NCI-H2196 (cell line): ENCODE data around the gene ELFN1.

Experiments
- DNase-seq: peaks from one replicate; lab custom pipeline; 2025; ENCODE audit not compliant: unreplicated experiment; lab: John Stamatoyannopoulos, UW

ELFN1 gene

DNA sequence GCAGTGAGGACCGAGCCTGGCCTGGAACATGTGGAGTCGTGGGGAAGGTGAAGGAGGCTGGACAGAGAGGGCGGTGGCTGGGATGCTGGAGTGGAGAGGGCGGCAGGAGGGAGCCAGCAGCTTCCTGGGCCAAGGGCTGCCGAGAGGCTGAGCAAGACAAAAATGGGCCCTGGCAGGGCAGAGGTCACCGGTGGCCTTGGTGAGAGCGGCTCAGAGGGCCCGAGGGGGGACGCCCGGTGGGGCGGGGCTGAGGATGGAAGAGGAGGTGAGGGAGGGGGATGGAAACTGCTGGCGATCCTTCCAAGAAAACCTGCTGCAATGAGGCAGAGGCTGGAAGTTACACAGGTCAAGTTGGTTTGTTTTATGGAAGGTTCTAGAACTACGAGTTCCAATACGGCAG, 69.5 kb downstream of the ELFN1 start:
- no peak for DNase-seq

DNA sequence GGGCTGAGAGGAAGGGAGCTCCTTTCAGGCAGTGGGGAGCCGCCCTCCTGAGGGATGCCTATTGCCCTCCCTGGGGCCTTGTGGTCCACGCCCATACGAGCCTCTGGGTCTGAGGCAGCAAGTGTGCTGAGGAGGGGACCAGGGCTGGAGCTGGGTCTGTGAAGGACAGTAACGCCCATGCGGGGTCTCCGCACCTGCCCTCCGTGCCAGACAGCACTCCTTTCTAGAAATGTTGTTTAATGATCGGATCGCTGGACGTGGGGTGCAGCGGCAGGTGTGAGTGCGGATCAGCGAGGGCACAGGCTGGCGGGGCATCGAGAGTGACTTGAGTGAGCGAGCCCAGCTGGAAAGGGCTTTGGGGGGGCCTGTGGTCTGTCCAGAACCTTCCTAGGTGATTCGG, 70.1 kb downstream of the ELFN1 start:
- no peak for DNase-seq

DNA sequence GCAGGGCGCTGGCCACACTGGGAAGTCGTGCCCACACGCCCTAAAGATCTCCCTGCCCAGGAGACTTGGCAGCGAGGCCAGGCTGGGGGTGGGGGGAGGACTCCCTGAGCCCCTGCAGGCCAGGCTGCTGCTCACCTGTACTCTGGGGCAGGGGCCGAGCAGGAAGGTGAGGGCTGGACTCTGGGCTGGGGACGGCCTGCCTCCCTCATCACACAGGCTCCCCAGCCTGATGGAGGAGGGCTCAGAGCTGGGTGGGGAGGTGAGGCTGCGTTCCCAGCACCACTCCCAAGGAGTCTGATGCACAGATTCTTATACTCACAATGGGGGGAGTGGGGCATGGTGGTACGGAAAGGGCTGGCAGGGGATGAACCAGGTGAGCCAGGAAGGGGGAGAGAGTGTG, 71.2 kb downstream of the ELFN1 start:
- no peak for DNase-seq

DNA sequence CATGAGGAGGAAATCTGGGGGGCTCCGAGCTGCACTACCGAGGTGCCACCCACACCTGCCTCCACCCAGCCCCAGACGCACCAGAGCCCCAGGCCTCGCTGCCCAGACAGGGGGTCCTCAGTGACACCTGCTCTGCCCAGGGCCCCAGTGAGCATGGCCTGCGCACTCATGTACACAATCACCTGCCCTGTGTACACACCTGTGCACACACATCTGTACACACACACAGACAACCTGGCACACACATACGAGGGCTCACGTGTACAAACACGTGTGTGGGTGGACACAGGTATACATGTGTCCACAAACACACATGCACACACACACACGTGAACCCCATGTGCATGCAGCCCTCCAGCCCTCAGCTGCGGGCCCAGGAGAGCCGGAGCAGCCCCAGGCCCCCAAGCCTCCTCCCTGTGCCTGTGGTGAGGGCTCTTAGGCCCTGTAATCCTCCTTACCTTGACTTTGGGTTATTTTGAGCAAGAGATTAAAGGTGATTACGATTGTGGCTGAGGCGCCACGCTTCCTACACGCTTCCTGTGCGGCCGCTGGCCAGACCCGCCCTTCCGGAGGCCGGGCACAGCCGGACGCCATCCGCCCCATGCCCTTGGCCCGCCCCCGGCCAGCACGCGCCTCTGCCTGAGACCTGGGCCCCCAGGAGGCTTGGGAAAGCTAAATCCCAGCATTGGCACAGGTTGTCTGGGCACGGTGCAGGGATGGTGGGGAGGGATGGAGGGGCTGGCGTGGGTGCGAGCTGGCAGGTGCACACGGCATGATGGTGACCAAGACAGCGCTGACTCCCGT, 71.9 kb downstream of the ELFN1 start:
- DNase-seq = no peak

DNA sequence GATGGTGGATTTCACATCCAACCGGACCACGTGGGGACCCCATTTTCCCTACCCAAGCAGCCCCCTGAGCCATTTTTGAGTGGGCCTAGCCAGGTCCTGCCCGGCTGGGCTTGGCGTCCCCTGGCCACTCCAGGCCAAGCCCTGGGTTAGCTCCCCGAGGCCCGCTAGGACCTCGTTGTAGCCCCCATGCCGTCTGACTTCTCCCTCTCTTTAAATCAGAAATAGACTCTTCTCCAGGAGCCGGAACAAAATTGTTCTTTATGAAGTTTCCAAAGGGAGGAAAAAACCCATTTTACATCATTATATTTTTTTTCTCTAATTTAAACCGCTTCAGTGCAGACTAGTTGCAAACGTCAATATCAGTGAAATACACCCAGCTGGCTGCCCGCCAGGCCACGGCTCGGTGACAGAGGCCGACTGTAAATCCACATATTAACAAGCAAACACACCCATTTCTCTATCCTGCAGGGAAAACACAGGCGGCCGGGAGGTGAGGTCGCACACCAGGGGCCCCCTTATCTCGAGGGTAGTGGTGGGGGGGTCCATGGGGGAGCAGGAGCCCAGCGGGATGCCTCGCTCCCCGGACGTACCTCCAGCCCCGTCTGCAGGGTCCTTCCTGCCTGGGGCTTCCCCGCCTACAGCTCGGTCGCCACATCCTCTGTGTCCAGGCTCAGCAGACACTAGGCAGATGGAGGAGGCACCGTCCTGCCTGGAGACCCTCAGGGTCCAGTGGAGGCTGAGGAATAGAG, 72.7 kb downstream of the ELFN1 start:
- DNase-seq = no peak

DNA sequence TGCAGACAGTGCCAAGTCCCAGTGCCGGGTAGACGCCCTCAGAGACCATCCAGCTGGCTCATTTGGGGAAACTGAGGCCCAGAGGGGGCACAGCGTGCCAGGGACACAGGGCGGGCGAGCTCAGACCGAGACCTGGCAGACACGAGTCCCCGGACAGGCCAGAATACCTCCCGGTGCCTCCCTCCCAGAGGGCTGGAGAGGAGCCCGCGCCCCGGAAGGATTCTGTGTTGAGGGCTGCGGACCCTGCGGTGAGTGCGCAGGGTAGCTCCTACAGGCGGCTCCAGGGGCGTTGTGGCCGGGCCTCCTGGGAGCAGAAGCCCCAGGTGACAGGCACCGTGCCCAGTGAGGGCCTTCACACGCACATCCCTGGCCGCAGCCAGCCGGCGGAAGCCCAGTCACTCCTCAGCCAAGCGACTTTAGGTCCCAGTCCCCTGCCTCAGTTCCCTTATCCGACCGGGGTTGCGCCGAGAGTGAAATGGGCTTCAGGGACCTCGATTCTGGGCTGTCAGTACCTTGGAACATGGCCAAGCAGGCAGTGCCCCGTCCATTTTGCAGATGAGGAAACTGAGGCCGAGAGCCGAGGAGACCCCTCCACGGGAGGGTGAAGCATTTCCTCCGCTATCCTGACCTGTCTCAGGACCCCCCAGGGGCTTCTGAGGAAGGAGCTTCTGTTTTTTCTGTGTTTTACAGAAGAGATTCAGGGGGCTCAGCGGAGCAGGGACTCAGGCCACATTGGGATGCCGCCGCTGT, 73.6 kb downstream of the ELFN1 start:
- DNase-seq = no peak

DNA sequence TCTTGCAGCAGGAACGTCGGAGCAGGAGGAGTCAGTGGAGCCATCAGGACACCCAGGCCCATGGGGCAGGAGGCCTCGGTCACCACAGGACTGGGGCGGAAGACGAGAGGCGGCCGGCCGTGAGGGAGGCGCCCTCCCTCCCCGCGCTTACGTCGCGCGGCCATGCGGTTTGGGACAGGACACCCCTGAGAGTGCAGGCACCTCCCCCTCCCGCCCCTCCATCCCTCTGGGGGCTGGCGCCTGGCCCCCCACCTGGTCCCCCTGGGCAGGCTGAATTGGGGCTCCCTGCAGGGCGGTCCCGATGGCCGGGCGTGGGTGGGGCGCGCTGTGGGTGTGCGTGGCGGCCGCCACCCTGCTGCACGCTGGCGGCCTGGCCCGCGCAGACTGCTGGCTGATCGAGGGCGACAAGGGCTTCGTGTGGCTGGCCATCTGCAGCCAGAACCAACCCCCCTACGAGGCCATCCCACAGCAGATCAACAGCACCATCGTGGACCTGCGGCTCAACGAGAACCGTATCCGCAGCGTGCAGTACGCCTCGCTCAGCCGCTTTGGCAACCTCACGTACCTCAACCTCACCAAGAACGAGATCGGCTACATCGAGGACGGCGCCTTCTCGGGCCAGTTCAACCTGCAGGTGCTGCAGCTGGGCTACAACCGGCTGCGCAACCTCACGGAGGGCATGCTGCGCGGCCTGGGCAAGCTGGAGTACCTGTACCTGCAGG, 74.4 kb downstream of the ELFN1 start:
- DNase-seq = no peak

DNA sequence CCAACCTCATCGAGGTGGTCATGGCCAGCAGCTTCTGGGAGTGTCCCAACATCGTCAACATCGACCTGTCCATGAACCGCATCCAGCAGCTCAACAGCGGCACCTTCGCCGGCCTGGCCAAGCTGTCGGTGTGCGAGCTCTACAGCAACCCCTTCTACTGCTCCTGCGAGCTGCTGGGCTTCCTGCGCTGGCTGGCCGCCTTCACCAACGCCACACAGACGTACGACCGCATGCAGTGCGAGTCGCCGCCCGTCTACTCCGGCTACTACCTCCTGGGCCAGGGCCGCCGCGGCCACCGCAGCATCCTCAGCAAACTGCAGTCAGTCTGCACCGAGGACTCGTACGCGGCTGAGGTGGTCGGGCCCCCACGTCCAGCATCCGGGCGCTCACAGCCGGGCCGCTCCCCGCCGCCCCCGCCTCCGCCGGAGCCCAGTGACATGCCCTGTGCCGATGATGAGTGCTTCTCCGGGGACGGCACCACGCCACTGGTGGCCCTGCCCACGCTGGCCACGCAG, 75.0 kb downstream of the ELFN1 start:
- no peak for DNase-seq

DNA sequence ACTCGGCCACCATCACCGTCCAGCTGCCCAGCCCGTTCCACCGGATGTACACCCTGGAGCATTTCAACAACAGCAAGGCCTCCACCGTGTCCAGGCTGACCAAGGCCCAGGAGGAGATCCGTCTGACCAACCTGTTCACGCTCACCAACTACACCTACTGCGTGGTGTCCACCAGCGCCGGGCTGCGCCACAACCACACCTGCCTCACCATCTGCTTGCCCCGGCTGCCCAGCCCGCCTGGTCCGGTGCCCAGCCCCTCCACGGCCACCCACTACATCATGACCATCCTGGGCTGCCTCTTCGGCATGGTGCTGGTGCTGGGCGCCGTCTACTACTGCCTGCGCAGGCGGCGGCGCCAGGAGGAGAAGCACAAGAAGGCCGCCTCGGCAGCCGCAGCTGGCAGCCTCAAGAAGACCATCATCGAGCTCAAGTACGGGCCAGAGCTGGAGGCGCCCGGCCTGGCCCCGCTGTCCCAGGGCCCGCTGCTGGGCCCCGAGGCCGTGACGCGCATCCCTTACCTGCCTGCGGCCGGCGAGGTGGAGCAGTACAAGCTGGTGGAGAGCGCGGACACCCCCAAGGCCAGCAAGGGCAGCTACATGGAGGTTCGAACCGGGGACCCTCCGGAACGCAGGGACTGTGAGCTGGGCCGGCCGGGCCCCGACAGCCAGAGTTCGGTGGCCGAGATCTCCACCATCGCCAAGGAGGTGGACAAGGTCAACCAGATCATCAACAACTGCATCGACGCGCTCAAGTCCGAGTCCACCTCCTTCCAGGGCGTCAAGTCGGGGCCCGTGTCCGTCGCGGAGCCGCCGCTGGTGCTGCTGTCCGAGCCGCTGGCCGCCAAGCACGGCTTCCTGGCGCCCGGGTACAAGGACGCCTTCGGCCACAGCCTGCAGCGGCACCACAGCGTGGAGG, 75.8 kb downstream of the ELFN1 start:
- DNase-seq = no peak

DNA sequence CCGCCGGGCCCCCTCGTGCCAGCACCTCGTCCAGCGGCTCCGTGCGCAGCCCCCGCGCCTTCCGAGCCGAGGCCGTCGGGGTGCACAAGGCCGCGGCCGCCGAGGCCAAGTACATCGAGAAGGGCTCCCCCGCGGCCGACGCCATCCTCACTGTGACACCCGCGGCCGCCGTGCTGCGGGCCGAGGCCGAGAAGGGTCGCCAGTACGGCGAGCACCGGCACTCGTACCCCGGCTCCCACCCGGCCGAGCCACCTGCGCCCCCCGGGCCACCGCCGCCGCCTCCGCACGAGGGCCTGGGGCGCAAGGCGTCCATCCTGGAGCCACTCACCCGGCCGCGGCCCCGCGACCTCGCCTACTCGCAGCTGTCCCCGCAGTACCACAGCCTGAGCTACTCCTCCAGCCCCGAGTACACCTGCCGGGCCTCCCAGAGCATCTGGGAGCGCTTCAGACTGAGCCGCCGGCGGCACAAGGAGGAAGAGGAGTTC, 76.5 kb downstream of the ELFN1 start:
- no peak for DNase-seq

DNA sequence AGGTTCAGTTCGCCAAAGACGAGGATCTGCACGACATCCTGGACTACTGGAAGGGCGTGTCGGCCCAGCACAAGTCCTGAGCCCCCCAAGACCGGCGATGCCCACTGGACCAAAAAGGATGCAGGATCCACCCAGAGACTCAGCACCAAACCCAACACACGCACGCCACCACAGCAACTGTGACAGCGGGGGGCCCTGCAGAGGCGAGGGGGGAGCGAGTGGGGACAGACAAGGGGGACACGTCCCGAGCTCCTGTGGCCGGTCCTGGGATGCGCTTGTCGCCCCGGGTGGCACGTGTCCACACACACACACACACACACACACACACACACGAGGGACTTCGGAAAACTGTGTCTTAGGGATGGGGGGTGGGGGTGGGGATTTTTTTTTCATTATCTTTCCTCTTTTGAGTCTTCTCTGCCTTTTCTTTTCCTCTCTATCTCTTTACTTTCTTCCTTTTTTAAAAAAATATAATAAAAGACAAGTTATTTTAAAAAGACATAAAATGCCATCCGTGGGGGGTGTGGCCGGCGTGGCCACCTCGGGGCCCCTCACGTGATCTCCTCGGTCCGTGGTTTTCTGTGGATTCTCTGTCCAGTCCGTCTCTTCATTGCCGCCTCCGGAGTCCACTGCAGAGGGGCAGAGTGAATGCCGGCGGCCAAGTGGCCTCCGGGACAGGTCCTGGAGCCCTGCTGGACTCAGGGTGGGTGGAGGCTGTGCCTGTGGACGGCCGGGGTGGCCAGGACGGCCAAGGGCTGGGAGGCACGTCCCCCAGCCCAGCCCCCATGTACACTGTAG, 77.1 kb downstream of the ELFN1 start:
- no peak for DNase-seq

DNA sequence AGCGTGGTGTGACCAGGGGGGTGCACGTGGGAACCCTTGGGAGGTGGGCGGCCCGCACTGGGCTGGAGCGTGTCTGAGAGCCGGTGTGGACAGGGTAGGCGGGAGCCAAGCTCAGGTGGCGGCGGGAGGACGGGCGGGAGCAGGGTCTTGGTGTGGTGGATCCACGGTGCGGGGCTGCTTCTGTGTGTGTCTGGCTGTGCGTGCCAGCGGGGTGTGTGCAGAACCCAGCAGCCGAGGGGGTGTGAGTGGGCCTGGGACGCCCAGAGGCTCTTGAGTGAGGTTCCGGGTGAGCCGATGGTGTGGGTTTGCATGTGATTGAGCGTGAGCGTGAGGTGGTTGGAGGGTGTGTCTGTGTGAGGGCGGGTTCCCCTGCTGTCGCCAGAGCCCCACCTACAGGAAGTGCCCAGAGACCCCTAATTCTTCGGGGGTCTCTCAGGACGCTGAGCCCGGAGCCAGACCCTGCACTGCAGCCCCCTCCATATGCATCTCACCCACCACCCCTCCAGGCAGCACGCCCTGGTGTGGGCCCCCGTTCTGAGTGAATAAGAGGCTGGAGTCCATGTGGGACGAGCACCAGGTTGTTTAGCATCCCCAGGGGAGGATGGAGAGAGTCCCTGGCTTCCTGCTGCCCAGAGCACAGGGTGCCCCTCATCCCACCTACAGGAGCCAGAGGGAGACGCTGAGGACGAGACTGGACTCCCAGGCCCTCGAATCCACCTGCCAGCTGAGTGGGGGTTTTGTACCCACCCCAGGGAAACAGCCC, 78.2 kb downstream of the ELFN1 start:
- no peak for DNase-seq

DNA sequence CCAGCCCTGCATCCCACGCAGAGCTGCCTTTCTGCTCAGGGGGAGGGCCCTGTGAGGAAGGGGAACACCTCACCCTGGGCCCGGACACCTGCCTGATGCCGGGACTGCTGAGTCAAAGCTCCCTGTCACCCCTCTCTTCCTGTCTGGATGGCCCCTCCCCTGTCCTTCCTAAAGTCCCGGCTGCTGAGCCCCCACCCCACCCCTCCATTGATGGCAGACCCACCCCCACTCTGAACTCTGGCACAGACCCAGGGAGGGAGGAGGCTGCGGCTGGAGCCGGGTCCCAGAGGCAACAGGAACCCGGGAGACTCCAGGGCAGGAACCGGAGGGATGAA, 78.7 kb downstream of the ELFN1 start:
- no peak for DNase-seq

DNA sequence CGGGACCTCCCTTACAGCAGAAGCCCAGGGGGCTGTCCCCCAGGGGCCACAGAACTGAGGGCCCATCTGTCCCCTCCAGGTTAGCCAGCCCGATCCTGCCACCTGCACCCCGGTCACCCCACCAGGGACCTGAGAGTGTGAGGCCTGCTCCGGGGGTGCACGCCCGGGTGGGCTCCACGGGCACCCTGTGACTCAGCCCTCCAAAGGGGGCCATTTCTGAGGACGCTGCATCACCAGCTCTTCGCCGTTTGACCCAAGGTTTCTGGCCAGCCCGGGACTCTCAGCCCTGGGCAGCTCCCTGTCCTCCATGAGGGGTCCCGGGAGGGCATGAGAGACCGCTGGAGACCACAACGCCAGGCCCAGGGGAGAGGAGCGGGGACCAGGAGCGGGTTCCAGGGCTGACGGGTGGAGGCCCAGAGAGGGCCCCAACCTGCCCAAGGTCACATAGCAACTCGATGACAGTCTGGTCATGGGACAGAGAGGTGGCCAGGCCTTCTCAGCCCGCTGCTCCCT, 79.3 kb downstream of the ELFN1 start:
- no peak for DNase-seq

DNA sequence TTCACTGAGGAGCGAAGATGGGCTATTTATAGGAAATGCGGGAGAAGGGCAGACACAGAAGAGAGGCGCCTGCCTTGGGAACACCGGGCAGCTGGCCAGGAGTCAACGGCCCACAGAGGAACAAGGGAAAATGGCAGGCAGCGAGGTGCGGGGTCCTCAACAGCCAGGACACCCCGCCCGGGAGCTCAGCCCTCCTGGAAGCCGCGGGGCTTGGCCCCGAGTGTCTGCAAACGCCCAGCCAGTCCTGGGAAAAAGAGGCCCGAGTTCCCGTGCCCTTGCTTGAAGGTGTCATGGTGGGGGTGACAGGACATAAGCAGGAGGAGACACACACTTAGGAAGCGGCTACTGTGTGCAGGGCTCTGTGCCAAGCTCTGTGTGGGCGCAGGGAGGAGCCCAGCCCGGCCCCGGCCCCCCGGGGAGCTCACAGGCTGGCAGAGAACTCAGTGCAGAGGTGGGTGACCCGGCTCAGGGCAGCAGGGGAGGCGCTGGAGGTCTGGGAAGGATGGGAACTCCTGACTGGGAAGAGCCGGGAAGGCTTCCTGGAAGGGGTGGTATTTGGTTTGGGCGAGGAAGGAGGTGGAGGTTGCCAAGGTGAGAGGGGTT, 79.9 kb downstream of the ELFN1 start:
- no peak for DNase-seq

DNA sequence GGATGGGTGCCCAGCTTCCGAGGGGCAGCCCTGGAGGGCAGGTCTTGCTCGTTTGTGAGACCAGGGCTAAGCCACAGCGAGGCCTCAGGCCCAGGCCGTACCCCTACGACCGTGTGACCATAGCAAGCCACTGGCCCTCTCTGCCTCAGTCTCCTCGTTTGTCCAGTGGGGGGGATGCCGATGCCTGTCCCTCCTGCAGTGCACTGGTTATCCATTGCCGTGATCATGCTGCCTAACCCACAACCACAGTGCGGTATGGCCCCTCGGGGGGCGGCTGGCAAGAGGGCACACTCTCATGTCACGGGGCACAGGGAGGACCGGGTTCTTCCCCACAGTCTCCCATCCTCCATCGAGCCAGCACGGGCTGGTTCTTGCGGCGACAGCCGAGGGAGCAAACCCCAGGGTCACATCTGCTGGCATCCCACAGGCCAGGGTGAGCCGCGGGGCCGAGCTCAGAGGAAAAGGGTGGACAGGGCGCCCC, 80.5 kb downstream of the ELFN1 start:
- no peak for DNase-seq

DNA sequence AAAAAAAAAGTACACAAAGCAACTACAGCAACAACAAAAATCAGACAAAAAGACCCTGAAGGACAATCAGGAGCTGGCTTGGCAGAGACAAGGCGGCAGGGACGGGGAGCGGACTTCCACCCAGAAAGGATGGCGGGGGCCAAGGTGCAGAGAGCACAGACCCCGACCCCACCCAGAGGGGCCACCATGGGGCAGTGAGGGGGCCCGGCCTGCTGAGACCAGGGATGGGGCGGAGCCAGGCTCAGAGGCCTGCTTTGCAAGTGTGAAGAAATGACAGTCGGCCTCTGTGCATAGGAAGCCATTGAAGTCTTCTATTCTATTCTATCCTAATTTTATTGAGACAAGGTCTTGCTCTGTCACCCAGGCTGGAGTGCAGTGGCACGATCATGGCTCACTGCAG, 82.0 kb downstream of the ELFN1 start:
- no peak for DNase-seq
